BLaER1 (cell line): Measurements from ENCODE around the gene SEMA3F.

Source experiments
- H3K27ac ChIP-seq: shearing (Covaris generic); formaldehyde crosslinking; 2 replicates; pipeline ENCODE4 v1.8.1; 2022
- H3K27me3 ChIP-seq: shearing (Covaris generic); formaldehyde crosslinking; 2 replicates; pipeline ENCODE4 v1.8.1; 2022
- H3K36me3 ChIP-seq: shearing (Covaris generic); formaldehyde crosslinking; 2 replicates; pipeline ENCODE4 v1.8.1; 2022
- H3K4me1 ChIP-seq: shearing (Covaris generic); formaldehyde crosslinking; 2 replicates; pipeline ENCODE4 v1.8.1; 2022
- H3K4me2 ChIP-seq: shearing (Covaris generic); formaldehyde crosslinking; 2 replicates; pipeline ENCODE4 v1.8.1; 2022
- H3K4me3 ChIP-seq: shearing (Covaris generic); formaldehyde crosslinking; 2 replicates; pipeline ENCODE4 v1.8.1; 2022
- H3K9ac ChIP-seq: shearing (Covaris generic); formaldehyde crosslinking; 2 replicates; pipeline ENCODE4 v1.8.1; 2022
- H3K9me3 ChIP-seq: shearing (Covaris generic); formaldehyde crosslinking; 2 replicates; pipeline ENCODE4 v1.8.1; 2022
- H4K20me1 ChIP-seq: shearing (Covaris generic); formaldehyde crosslinking; 2 replicates; pipeline ENCODE4 v1.8.1; 2022
- Cebpa-rat ChIP-seq: shearing (Covaris generic); IDR thresholded peaks from 2 replicates; pipeline ENCODE4 v1.8.1; 2022

The SEMA3F gene

DNA sequence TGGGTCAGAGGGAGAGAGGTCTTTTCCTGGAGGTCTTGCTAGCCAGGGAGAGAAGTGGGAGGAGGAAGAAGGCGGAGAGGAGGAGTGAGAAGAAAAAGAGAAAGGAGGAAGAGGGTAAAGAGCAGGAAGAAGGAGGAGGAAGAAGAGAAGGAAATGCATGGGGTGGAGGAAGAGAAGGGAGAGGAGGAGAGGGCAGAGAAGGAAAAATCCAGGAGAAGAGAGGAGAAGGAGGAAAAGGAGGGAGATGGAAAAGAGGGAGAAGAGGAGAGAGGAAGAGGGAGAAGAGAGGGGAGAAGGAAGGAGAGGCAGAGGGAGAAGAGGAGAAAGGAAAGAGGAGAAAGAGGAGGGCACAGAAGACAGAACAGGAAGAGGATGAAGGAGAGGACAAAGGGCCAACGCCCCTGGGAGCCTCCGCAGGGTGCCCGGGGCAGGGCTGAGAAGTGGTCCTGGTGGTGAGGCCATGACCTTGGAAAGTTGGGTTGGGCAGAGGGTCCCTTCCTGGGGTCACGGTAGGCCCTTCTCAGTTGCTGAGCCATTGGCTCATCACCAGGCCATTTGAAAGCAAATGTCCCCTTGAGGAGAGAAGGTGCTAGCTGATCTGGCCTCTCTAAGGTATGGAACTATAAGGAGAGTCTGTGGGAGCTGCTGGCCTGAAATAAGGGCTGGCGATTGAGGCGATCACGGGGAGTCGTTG, 1.2 kb upstream of the SEMA3F start:
- Histone ChIP-seq H3K4me3 (peak overlapping the region; percentile 79), H3K4me2 (peak overlapping the region; percentile 95), H4K20me1 (peaks cover 28% of the 10 kb centered on the region), H3K9me3 (no peaks in the 10 kb centered on the region), H3K27me3 (peaks cover 11% of the 10 kb centered on the region), H3K27ac (no peak overlapping the region), H3K9ac (no peak overlapping the region), H3K4me1 (peaks cover 39% of the 10 kb centered on the region), H3K36me3 (peaks cover 2% of the 10 kb centered on the region; the same call in 1 of the 2 replicates)
- no peak for TF ChIP-seq Cebpa-rat

DNA sequence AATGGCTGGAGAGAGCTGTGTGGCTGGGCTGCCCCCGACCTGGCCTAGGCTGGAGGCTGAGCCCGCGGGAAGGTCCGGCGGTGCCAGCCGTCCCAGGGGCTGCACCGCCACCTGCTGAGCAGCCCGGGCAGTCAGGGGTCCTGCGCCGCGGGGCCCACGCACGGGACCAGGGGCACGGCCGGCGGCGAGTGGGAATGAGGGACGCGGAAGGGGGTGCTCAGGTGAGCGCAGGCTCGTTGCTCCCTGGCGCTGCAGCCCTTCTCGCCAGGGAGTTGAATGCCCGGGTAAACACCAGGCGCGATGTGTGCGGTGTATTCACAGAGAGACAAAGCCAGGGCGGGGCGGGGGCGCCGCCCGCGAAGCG, 666 bp upstream of the SEMA3F start:
- no peak for TF ChIP-seq Cebpa-rat
- no peak overlapping the region for H3K9ac ChIP-seq
- H3K27ac ChIP-seq = no peak overlapping the region
- H3K4me2 ChIP-seq = peak overlapping the region; percentile 95
- peaks cover 33% of the 10 kb centered on the region for H4K20me1 ChIP-seq
- H3K36me3 ChIP-seq = peaks cover 7% of the 10 kb centered on the region; the same call in 1 of the 2 replicates
- no peaks in the 10 kb centered on the region for H3K9me3 ChIP-seq
- H3K27me3 ChIP-seq = peaks cover 11% of the 10 kb centered on the region
- peak overlapping the region; percentile 79 for H3K4me3 ChIP-seq
- H3K4me1 ChIP-seq = peaks cover 45% of the 10 kb centered on the region

GRCh38 chr3:50155491-50155878, 361 bp downstream of the SEMA3F start:
- TF ChIP-seq Cebpa-rat = no peak
- H3K4me1 ChIP-seq = peaks cover 55% of the 10 kb centered on the region
- peaks cover 17% of the 10 kb centered on the region for H3K36me3 ChIP-seq
- H3K9me3 ChIP-seq = no peaks in the 10 kb centered on the region
- peaks cover 40% of the 10 kb centered on the region for H4K20me1 ChIP-seq
- peak overlapping the region; percentile 86 for H3K27ac ChIP-seq
- peak overlapping the region; percentile 98 for H3K4me2 ChIP-seq
- H3K9ac ChIP-seq = peak overlapping the region; percentile 85
- peak overlapping the region; percentile 79 for H3K4me3 ChIP-seq
- H3K27me3 ChIP-seq = peaks cover 11% of the 10 kb centered on the region

- H3K4me2 ChIP-seq = peak overlapping the region; percentile 98
- H3K9me3 ChIP-seq = no peaks in the 10 kb centered on the region
- H3K36me3 ChIP-seq = peaks cover 21% of the 10 kb centered on the region
- H3K27me3 ChIP-seq = peaks cover 11% of the 10 kb centered on the region
- H3K4me3 ChIP-seq = peak overlapping the region; percentile 79
- H3K4me1 ChIP-seq = peaks cover 59% of the 10 kb centered on the region
- peaks cover 40% of the 10 kb centered on the region for H4K20me1 ChIP-seq
- TF ChIP-seq Cebpa-rat = no peak
- H3K9ac ChIP-seq = peak overlapping the region; percentile 85
- H3K27ac ChIP-seq = peak overlapping the region; percentile 86
Observed at GRCh38 chr3:50155891-50156290, 767 bp downstream of the SEMA3F start.

GRCh38 chr3:50156549-50157493, 1.7 kb downstream of the SEMA3F start:
- peaks cover 40% of the 10 kb centered on the region for H4K20me1 ChIP-seq
- TF ChIP-seq Cebpa-rat = no peak
- peak overlapping the region; percentile 79 for H3K4me3 ChIP-seq
- H3K4me1 ChIP-seq = peaks cover 68% of the 10 kb centered on the region
- H3K9ac ChIP-seq = peak overlapping the region; percentile 85
- H3K36me3 ChIP-seq = peaks cover 30% of the 10 kb centered on the region
- H3K9me3 ChIP-seq = no peaks in the 10 kb centered on the region
- peak overlapping the region; percentile 85 for H3K27ac ChIP-seq
- H3K27me3 ChIP-seq = peaks cover 11% of the 10 kb centered on the region
- H3K4me2 ChIP-seq = peak overlapping the region; percentile 98

DNA sequence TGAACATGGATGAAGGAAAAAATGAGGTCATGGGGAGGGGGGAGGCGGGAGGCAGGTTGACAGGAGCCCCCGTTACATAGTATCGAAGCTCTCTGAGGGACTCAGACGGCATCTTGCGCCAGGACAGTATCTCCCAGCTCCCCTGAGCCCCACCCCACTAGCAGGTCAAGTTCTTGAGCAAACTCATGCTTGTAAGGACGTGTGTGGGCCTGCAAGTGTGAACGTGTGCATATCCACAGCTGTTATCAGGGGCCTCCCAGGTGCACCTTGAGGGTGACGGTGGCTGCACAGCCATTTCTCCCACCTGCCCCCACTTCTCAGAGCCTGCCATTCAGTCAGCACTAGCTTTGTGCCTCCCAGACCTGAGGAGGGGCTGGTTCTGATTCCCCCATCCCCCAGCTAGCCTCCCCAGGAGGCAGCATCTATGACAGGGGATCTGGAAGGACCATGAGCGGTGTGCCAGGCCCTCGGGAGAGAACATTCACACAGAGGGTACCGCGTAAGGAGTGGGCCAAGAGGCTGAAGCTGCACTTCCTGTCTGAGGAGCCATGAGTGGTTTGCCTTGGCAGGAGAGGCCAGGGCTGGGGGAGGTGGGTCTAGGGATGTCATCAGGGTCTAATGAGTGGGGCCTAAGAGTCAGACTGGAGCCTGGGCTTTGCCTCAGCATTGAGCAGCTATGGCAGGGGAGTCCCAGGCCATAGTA, 2.9 kb downstream of the SEMA3F start:
- H3K4me1 ChIP-seq = peaks cover 80% of the 10 kb centered on the region
- H3K4me2 ChIP-seq = peak overlapping the region; percentile 98
- peaks cover 42% of the 10 kb centered on the region for H4K20me1 ChIP-seq
- peak overlapping the region; percentile 79 for H3K4me3 ChIP-seq
- H3K36me3 ChIP-seq = peaks cover 42% of the 10 kb centered on the region
- no peaks in the 10 kb centered on the region for H3K9me3 ChIP-seq
- peak overlapping the region; percentile 85 for H3K27ac ChIP-seq
- peaks cover 11% of the 10 kb centered on the region for H3K27me3 ChIP-seq
- peak overlapping the region; percentile 85 for H3K9ac ChIP-seq
- no peak for TF ChIP-seq Cebpa-rat

DNA sequence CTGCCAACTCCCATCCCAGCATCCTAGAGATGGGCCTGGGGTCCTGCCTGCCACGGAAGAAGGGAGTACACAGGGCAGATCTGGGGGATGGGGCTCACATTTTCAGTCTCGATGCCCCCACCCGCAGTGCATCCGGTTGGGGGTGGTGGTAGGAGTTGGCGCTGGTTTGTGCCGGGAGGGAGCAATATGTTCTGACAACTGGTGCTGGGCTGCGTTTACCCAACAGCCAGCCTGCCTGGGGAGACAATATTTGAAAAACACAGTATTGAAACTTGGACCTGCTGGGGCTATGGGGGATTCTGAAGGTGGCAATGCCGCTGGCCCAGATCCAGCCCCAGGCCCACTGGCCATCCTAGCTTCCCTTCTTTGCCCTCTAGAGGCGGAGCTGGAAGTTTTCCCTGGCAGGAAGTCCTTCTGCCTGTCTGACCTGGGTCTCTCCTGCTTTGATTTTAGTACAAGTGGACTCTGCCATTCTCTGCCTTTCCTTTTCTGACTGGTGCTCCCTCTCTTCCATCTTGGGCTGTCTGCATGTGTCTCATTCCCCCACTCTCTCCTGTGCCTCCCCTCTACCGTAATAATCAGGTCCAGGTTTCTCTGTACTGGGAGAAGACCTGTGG, 3.5 kb downstream of the SEMA3F start:
- Histone ChIP-seq H4K20me1 (peaks cover 48% of the 10 kb centered on the region), H3K4me3 (no peak overlapping the region), H3K4me2 (peak overlapping the region; percentile 98)

DNA sequence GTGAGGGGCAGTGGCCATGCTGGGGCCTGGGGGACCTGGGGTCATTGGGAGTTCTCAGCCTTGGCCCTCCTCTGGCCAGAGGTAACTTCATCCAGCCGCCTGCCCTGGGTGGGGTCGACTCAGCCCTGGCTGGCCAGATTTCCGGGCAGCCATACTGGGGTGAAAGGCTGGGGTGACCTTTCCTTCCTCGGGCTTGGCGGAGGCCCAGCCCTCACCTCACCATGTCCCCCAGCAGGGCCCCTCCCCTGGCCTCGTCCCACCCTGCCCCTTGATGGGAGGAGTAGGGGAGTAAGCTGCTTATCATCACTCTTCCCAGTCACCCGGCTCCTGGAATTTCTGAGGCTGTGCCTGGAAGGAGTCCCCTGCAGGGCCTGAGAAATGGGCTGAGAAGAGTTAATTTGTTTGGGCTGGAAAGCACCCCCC, 5.4 kb downstream of the SEMA3F start:
- Histone ChIP-seq H3K27me3 (no peaks in the 10 kb centered on the region), H3K9me3 (no peaks in the 10 kb centered on the region), H3K4me2 (peak overlapping the region; percentile 98), H4K20me1 (peaks cover 66% of the 10 kb centered on the region), H3K9ac (no peak overlapping the region), H3K4me1 (peaks cover 99% of the 10 kb centered on the region), H3K36me3 (peaks cover 57% of the 10 kb centered on the region), H3K4me3 (no peak overlapping the region), H3K27ac (peak overlapping the region; percentile 53)
- TF ChIP-seq Cebpa-rat = no peak

More for the DNA sequence above, 3.5 kb downstream of the SEMA3F start:
- H3K27me3 ChIP-seq = peaks cover 9% of the 10 kb centered on the region
- H3K4me1 ChIP-seq = peaks cover 86% of the 10 kb centered on the region
- peak overlapping the region; percentile 85 for H3K27ac ChIP-seq
- TF ChIP-seq Cebpa-rat = no peak
- peaks cover 47% of the 10 kb centered on the region for H3K36me3 ChIP-seq
- peak overlapping the region; percentile 85; the same call in 1 of the 2 replicates for H3K9ac ChIP-seq
- no peaks in the 10 kb centered on the region for H3K9me3 ChIP-seq

DNA sequence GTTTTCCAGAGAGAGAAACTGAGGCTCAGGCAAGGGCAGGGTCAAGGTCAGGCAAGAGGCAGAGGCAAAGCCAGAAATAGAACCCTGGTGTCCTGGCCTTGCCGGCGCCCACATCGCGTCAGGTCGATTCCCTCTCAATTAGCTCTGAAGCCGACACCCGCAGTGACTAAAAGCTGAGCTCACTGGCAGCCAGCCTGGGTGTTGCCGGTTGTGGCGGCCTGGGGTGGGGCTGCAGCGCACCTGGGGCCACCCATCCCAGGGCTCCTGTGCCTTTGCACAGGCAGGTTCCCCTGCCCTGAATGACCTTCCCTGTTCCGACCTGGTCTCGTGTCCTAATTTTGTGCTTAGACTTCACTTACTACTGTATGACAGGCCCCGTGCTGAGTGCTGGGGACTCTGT, 6.2 kb downstream of the SEMA3F start:
- Histone ChIP-seq H3K4me1 (peaks cover 100% of the 10 kb centered on the region), H3K9ac (0 out of 2 replicates have a peak overlapping the region, but pooled peaks have one; percentile 27), H3K4me2 (peak overlapping the region; percentile 98), H4K20me1 (peaks cover 60% of the 10 kb centered on the region), H3K36me3 (peaks cover 57% of the 10 kb centered on the region), H3K4me3 (no peak overlapping the region), H3K27me3 (no peaks in the 10 kb centered on the region), H3K27ac (peak overlapping the region; percentile 53), H3K9me3 (no peaks in the 10 kb centered on the region)
- no peak for TF ChIP-seq Cebpa-rat
